Activated CD8-positive, alpha-beta T cell treated with anti-CD3 and anti-CD28 coated beads, Interleukin-2, amount 10 ng/mL, durations not matched to agents 7 days and 5 days (primary cell): ENCODE measurements around the gene NANOG. TPM values are rescaled to one million over a fixed set of nuclear protein-coding genes. Genes with fewer than 3 reads are reported as not detected.
A peak's percentile ranks its signal among the peaks of the same experiment; 100 is the strongest.
"Not testable (repeated sequence)": the region's sequence is repeated elsewhere in the genome, so short reads cannot be mapped to it uniquely, and the experiment has no call there.

ENCODE experiments used
- ATAC-seq: fragments of 150-1000 bp; cut with Tn5 transposase; one replicate; pipeline ENCODE4 v1.10.0; 2021; ENCODE audit warnings: moderate library complexity
- CTCF ChIA-PET: fragments of 350-600 bp; sonication (Branson Sonifier 250); formaldehyde crosslinking; loops from one replicate; lab custom pipeline; 2021; ENCODE audit warnings: antibody characterized with exemption; lab: Charles Lee
- POLR2A ChIA-PET: fragments of 350-600 bp; sonication (Branson Sonifier 250); formaldehyde crosslinking; loops from one replicate; lab custom pipeline; 2021; ENCODE audit warnings: antibody characterized with exemption; lab: Charles Lee
- DNase-seq: peaks from one replicate; pipeline ENCODE4 v3.0.0-alpha.2; 2020
- H3K27ac Mint-ChIP-seq: one replicate; pipeline ENCODE4 v1.8.0; 2021; ENCODE audit warnings: mild to moderate bottlenecking, mixed read lengths
- H3K27me3 Mint-ChIP-seq: one replicate; pipeline ENCODE4 v1.8.0; 2021; ENCODE audit warnings: low read depth, mixed read lengths
- H3K36me3 Mint-ChIP-seq: one replicate; pipeline ENCODE4 v1.8.0; 2021; ENCODE audit warnings: low read depth, mixed read lengths
- H3K4me1 Mint-ChIP-seq: one replicate; pipeline ENCODE4 v1.8.0; 2021; ENCODE audit warnings: low read depth, mixed read lengths
- H3K4me3 Mint-ChIP-seq: one replicate; pipeline ENCODE4 v1.8.0; 2021; ENCODE audit warnings: mild to moderate bottlenecking, mixed read lengths
- H3K9me3 Mint-ChIP-seq: one replicate; pipeline ENCODE4 v1.8.0; 2022; ENCODE audit warnings: mixed read lengths; ENCODE audit not compliant: insufficient read depth
- total RNA-seq, 2 experiments: library from RNA; stranded (reverse); gene quantifications; one replicate each; pipeline ENCODE4 v1.2.3, GENCODE V29; 2021

NANOG gene
- total RNA-seq, 2 experiments from 2014 or later, result not detected

DNA sequence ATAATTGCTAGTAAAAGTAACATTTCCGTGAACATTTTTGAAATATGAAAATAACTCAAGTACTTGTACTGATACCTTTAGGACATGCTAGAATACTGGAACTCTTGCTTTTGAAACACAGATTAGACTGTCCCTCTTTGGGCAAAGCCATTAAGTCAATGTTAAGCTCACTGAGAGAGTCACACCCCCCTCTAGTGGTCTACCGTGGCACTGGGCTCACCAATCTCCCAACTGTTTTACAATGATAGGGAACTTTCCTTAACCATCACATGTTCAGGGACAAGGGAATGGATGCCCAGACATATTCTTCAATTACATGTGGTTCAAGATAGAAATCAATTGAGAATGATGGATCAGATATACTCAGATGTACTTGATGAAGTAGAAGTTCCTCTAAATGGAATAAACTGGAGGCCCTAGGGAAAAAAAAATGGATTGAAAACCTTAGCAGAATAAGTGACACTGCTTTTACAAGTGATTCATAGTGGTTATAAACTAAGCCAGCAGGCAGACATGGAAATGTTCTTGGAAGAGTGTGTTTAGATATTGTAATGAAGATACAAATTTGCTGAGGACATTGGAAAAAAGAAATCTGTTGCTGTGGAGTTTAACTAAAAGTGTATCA lies 17.8 kb downstream of the NANOG start:
- DNase-seq (peak; percentile 71), ATAC-seq (peak; percentile 60)
- Mint-ChIP-seq H3K27ac (no peak overlapping the region), H3K9me3 (no peaks in the 10 kb centered on the region), H3K4me1 (no peaks in the 10 kb centered on the region), H3K4me3 (no peak overlapping the region), H3K27me3 (peaks cover 3% of the 10 kb centered on the region), H3K36me3 (no peaks in the 10 kb centered on the region)
- POLR2A ChIA-PET, result no interaction called here
- CTCF ChIA-PET, result interaction anchor here (0.6 to 4.8 kb wide), 14 partner anchors 12 to 514 kb away, joined by 3 to 39 read pairs (median 4); no protein-coding TSS in a partner anchor

DNA sequence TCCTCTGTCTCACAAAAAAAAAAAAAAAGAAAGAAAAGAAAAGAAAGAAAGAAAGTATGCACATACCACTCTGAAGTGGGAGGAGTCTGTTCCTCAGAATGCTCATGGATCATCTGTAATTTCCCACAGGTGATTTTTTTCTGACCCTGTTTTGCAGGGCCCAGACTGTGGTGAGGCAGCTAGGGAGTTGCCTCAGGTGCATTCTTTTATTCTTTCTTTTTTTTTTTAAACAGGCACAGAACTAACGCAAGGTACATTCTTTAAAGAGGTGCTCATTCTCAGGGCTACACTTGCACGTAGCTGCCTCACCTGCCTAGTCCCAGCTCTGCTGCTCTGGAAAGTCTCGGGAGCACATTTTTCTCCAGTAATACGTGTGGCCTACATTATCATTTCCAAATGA lies 36.6 kb downstream of the NANOG start:
- H3K4me3 Mint-ChIP-seq, DNase-seq, H3K36me3 Mint-ChIP-seq, CTCF ChIA-PET, H3K27me3 Mint-ChIP-seq, H3K27ac Mint-ChIP-seq, H3K4me1 Mint-ChIP-seq, ATAC-seq, H3K9me3 Mint-ChIP-seq: not testable (repeated sequence)
- POLR2A ChIA-PET, result interaction anchor here (0.6 kb wide), 1 partner anchor 93 kb away, joined by 3 read pairs; no protein-coding TSS in a partner anchor

DNA sequence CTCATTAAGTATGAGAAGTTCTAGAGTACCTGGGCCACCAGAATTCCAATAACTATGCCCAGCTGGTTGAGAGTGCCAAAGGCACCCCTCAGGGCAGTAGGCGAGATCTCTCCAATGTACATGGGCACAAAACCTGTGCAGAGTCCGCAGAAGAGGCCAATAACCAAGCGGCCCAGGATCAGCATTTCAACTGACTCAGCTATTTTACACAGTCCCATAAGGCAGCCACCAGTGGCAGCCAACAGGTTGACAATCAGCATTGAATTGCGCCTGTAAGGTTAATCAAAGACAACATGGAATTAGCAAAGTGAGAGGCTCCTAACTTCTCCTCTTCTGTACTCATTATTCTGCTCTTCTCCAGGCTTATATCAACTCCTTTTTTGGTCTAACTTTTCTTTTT lies 40.5 kb downstream of the NANOG start:
- ATAC-seq, DNase-seq, CTCF ChIA-PET, H3K36me3 Mint-ChIP-seq, H3K4me3 Mint-ChIP-seq, H3K9me3 Mint-ChIP-seq, H3K27ac Mint-ChIP-seq, H3K4me1 Mint-ChIP-seq, H3K27me3 Mint-ChIP-seq, POLR2A ChIA-PET: not testable (repeated sequence)

DNA sequence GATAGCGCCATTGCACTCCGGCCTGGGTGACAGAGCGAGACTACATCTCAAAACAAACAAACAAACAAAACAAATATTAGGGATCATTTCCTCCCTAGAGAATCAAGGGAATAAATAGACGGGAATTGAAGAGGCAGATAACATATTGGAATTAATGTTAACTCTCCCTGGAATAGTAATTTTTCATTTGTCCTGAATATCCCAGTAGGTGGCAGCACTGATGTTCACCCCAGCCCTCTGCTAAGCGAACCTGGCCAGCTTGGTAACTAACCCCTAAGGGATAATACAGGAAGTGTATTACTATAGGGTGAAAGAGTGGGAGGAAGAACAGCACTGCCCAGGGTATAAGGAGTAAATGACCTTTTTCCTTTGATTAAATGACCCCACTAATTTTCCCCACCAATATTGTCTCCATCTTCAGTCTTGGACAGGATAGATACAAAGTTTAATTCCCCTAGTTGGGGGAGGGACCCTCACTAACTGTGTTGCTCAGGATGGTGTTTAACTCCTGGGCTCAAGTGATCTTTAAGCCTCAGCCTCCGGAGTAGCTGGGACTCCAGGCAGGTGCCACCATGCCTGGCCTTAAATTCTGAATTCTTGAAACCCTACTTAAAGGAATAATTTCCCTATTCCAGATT lies 43.0 kb downstream of the NANOG start:
- Mint-ChIP-seq H3K4me3 (no peak overlapping the region), H3K9me3 (no peaks in the 10 kb centered on the region), H3K4me1 (peaks cover 2% of the 10 kb centered on the region), H3K36me3 (no peaks in the 10 kb centered on the region), H3K27me3 (peaks cover 2% of the 10 kb centered on the region), H3K27ac (no peak overlapping the region)
- ATAC-seq (peak; percentile 76), DNase-seq (peak; percentile 35)
- ChIA-PET CTCF (interaction anchor here (0.7 to 1.8 kb wide), 8 partner anchors 12 to 246 kb away, joined by 3 to 5 read pairs (median 3); no protein-coding TSS in a partner anchor), POLR2A (no interaction called here)

DNA sequence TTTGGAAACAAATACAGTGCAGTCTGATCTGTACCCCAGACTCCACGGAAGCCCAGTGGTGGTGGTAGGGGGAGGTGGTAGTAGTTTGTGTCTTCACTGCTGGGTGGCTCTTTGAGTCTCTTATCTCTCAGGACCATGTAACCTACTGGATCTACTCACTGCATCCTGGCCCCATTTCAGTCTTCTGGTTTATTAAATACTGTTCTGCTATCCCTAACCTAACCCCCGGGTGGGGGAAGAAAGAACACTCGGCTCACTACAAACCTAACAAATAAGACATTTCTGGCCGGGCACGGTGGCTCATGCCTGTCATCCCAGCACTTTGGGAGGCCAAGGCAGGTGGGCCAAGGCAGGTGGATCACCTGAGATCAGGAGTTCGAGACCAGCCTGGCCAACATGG lies 44.0 kb downstream of the NANOG start:
- H3K4me1 Mint-ChIP-seq, H3K4me3 Mint-ChIP-seq, H3K27me3 Mint-ChIP-seq, DNase-seq, H3K27ac Mint-ChIP-seq, H3K36me3 Mint-ChIP-seq, ATAC-seq, POLR2A ChIA-PET, H3K9me3 Mint-ChIP-seq: not testable (repeated sequence)
- CTCF ChIA-PET, result interaction anchor here (0.8 to 1.8 kb wide), 4 partner anchors 11 to 275 kb away, joined by 3 to 4 read pairs (median 3); no protein-coding TSS in a partner anchor

DNA sequence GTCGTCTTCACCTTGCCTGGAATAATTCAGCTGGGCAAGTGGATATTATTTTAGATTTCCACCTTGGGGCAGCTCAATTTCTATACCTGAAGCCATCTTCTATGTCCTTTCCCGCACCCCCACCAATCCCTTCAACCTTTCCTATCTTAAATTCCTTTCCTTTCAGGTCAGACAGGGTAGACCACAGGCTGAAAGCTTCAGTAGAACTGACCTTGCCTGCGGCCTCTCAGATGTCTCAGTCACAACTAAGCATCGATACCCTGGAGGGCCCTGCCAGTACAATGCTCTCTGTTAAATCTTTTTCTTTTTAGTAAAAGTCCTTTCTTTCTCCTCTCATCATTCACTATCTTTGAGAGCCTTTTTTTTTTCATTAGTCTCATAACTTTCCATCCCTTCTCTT lies 44.6 kb downstream of the NANOG start:
- ChIA-PET CTCF (interaction anchor here (1.4 kb wide), 1 partner anchor 275 kb away, joined by 3 read pairs; no protein-coding TSS in a partner anchor), POLR2A (no interaction called here)
- Mint-ChIP-seq H3K4me1 (peaks cover 2% of the 10 kb centered on the region), H3K4me3 (no peak overlapping the region), H3K9me3 (no peaks in the 10 kb centered on the region), H3K27ac (no peak overlapping the region), H3K27me3 (peaks cover 5% of the 10 kb centered on the region), H3K36me3 (no peaks in the 10 kb centered on the region)
- ATAC-seq (no peak), DNase-seq (no peak)

DNA sequence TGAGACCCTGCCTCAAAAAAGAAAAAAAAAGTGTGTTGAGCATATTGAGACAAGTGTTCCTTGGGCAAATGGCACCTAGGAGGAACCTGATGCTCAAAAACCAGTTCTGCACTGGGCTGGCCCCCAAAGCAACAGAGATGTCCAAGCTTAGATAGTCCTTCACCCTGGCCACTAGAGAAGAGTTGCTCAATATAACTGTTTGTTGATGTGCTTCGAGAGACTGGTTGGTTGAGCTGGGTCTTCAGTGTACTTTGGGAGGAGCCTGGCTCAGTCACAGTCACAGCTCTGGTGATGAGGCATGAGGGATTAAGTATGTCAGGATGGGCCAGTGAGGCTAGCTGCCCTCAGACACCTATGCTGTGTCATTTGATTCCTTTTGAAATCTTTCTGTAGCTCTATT lies 45.5 kb downstream of the NANOG start:
- CTCF ChIA-PET, result interaction anchor here (1.4 kb wide), 1 partner anchor 274 kb away, joined by 3 read pairs; no protein-coding TSS in a partner anchor
- Mint-ChIP-seq H3K4me3 (no peak overlapping the region), H3K27me3 (peaks cover 5% of the 10 kb centered on the region)

DNA sequence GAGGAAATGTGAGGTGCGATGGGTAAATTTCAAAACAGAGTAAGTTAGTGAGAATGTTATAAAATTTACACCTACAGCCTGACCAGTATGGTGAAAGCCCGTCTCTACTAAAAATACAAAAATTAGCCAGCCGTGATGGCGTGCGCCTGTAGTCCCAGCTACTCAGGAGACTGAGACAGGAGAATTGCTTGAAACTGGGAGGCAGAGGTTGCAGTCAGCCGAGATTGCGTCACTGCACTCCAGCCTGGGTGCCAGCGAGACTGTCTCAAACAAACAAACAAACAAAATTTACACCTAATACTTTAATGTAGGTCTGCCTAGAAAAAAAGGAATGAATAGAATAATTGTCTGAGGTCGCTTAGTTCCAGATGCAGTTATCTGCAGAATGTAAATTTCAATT lies 45.9 kb downstream of the NANOG start:
- peaks cover 2% of the 10 kb centered on the region for H3K4me1 Mint-ChIP-seq
- no peak overlapping the region for H3K4me3 Mint-ChIP-seq
- ChIA-PET CTCF (no interaction called here), POLR2A (no interaction called here)
- no peak for ATAC-seq
- no peak for DNase-seq
- H3K9me3 Mint-ChIP-seq, result no peaks in the 10 kb centered on the region
- no peak overlapping the region for H3K27ac Mint-ChIP-seq
- H3K27me3 Mint-ChIP-seq, result peaks cover 5% of the 10 kb centered on the region
- no peaks in the 10 kb centered on the region for H3K36me3 Mint-ChIP-seq

More for the DNA sequence above, 45.5 kb downstream of the NANOG start:
- peaks cover 2% of the 10 kb centered on the region for H3K4me1 Mint-ChIP-seq
- no peak overlapping the region for H3K27ac Mint-ChIP-seq
- H3K36me3 Mint-ChIP-seq, result no peaks in the 10 kb centered on the region
- POLR2A ChIA-PET, result no interaction called here
- ATAC-seq (no peak), DNase-seq (no peak)
- H3K9me3 Mint-ChIP-seq, result no peaks in the 10 kb centered on the region

DNA sequence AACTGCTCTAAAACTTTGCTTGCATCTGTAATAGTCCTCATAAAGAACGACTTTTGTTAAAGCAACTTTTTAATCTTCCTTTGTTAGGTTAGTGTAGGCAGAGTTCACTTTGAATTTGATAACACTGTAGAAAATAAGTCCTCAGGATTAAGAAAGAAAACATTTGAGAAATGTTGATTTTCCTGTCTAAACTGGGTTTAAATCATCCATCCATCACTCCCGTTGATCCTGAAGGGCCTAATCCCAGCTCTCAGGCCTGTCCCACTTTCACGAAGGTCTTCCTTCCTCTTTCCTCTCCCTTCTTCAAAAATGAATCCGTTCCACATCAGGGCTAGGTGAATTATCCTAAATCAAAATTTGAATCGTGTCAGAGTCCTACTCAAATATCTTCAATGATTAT lies 46.6 kb downstream of the NANOG start:
- no peaks in the 10 kb centered on the region for H3K9me3 Mint-ChIP-seq
- H3K36me3 Mint-ChIP-seq, result no peaks in the 10 kb centered on the region
- H3K27me3 Mint-ChIP-seq, result peaks cover 5% of the 10 kb centered on the region
- H3K4me1 Mint-ChIP-seq, result peaks cover 2% of the 10 kb centered on the region
- no peak overlapping the region for H3K4me3 Mint-ChIP-seq
- POLR2A ChIA-PET, result no interaction called here
- DNase-seq, result no peak
- H3K27ac Mint-ChIP-seq, result no peak overlapping the region
- CTCF ChIA-PET, result no interaction called here
- no peak for ATAC-seq

DNA sequence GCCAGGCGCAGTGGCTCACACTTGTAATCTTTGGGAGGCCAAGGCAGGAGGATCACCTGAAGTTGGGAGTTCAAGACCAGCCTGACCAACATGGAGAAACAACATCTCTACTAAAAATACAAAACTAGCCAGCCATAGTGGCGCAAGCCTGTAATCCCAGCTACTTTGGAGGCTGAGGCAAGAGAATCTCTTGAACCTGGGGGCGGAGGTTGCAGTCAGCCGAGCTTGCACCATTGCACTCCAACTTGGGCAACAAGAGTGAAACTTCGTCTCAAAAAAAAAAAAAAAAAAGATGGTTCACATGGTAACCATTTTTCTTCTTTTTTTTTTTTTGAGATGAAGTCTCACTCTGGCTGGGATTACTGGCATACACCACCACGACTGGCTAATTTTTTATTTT lies 48.2 kb downstream of the NANOG start:
- no peak overlapping the region for H3K27ac Mint-ChIP-seq
- H3K27me3 Mint-ChIP-seq, result peaks cover 10% of the 10 kb centered on the region
- CTCF ChIA-PET, result no interaction called here
- no peaks in the 10 kb centered on the region for H3K36me3 Mint-ChIP-seq
- no peaks in the 10 kb centered on the region for H3K4me1 Mint-ChIP-seq
- no peak for ATAC-seq
- POLR2A ChIA-PET, result no interaction called here
- H3K4me3 Mint-ChIP-seq, result no peak overlapping the region
- DNase-seq, result no peak
- no peaks in the 10 kb centered on the region for H3K9me3 Mint-ChIP-seq

DNA sequence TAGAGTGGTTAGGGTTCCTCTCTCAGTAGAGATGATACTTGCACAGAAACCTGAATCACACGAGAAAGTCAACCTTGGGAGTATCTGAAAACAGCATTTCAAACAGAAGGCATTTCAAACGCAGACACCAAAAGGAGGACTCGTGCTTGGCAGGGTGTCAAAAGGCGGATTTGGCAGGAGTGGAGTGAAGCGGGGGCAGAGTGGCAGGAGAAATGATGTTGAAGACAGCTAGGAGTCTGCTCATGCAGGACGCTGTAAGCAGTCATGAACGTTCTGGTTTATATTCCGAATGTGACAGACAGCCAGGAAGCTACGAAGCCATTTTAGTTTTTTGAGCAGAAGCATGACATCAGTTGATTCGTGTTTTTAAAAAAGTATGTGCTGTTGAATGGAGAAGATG lies 50.0 kb downstream of the NANOG start:
- not testable (repeated sequence) for ATAC-seq

DNA sequence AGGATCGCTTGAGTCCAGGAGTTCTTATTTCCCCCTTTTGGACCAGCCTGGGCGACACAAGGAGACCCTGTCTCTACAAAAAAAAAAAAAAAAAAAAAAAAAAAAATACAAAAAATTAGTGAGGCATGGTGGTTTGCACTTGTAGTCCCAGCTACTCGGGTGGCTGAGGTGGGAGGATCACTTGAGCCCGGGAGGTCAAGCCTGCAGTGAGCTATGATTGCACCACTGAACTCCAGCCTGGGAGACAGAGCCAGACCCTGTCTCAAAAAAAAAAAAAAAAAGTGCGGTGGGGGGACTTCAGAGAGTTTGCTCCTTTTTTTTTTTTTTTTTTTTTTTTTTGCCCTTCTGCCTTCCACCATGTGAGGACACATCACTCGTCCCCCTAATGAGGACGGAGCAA lies 50.6 kb downstream of the NANOG start:
- H3K9me3 Mint-ChIP-seq, H3K4me3 Mint-ChIP-seq, POLR2A ChIA-PET, DNase-seq, ATAC-seq, H3K27ac Mint-ChIP-seq, H3K4me1 Mint-ChIP-seq, CTCF ChIA-PET, H3K36me3 Mint-ChIP-seq: not testable (repeated sequence)
- H3K27me3 Mint-ChIP-seq, result peaks cover 13% of the 10 kb centered on the region

More for the DNA sequence above, 50.0 kb downstream of the NANOG start:
- H3K9me3 Mint-ChIP-seq, CTCF ChIA-PET, H3K27ac Mint-ChIP-seq, H3K4me3 Mint-ChIP-seq, H3K4me1 Mint-ChIP-seq, DNase-seq, H3K36me3 Mint-ChIP-seq, POLR2A ChIA-PET: not testable (repeated sequence)
- H3K27me3 Mint-ChIP-seq, result peaks cover 13% of the 10 kb centered on the region
